ENCODE results near the gene BPGM.

- no peak for TF ChIP-seq POLR2A (IDR thresholded peaks at IDR 0.05)
- no peak for TF ChIP-seq CTCF (IDR thresholded peaks at IDR 0.05)
- TF ChIP-seq EP300 (IDR thresholded peaks at IDR 0.05): no peak
Observed at GRCh38 chr7:134679006-134679405, 32.4 kb downstream of the BPGM start.

Measured in suprapubic skin (tissue), 3 donors.